GM18873 (cell line): ENCODE data around the gene ELP1.

Experiments used
- ATAC-seq: cut with Tn5 transposase; IDR thresholded peaks from one replicate; pipeline ENCODE4 v1.9.1; 2021; ENCODE audit warnings: mild to moderate bottlenecking, moderate library complexity, moderate number of reproducible peaks; ENCODE audit not compliant: unreplicated experiment, low FRiP score

ELP1 gene

DNA sequence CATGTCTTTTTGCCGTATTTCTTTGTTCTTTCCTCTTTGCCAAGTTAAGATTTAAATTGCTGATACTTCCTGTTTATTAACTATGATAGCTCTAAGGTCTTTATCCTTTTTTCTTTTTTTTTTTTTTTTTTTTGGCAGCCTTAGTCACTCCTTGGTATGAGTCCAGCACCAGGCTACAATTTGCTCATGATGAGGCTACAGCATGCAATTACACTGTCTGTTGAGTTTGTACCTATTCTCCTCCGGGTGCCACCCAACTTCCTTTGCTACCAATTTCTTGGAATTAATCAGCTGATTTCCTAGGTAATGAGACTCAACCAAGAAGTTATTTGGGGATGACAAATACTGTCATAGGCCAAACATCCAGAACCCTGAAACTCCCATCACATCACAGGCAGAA is 103.7 kb downstream of the ELP1 start:
- ATAC-seq: no peak

DNA sequence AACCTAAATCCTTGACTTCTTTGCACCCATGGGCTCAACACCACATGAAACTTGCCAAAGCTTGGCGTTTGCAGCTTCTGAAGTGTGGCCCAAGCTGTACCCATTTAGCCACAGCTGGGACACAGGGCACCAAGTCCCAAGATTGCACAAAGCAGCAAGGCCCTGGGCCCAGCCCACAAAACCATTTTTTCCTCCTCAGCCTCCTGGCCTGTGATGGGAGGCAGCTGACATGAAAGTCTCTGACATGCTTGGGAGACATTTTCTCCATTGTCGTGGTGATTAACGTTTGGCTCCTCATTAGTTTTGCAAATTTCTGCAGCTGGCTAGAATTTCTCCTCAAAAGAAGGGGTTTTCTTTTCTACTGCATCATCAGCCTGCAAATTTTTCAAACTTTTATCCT is 110.1 kb downstream of the ELP1 start:
- no peak for ATAC-seq
